Endothelial cell of umbilical vein (primary cell): ENCODE results near the gene C2orf76.
A peak's percentile ranks its signal among the peaks of the same experiment; 100 is the strongest.

ENCODE experiments used
- POLR2A ChIP-seq: IDR thresholded peaks from 2 replicates; pipeline ENCODE4 v1.6.1; 2012; ENCODE audit warnings: low read depth, mild to moderate bottlenecking, control low read depth, low read length
- TF ChIP-seq, protein P1 (sequence below): IDR thresholded peaks from 2 replicates; pipeline ENCODE4 v1.6.1; 2011; ENCODE audit not compliant: insufficient read depth, insufficient read length
- TF ChIP-seq, protein P2 (sequence below), 2 donors: IDR thresholded peaks; 1 replicate in 1 of 2; 2 replicates in 1 of 2; pipeline ENCODE4 v1.5.1; 2011; ENCODE audit warnings: low read length in 2 of 2, mild to moderate bottlenecking in 2 of 2, moderate library complexity in 2 of 2, control low read depth in 1 of 2, inconsistent platforms in 1 of 2, low read depth in 1 of 2; ENCODE audit not compliant: insufficient read depth in 1 of 2; ENCODE audit errors: extremely low read depth in 1 of 2

DNA sequence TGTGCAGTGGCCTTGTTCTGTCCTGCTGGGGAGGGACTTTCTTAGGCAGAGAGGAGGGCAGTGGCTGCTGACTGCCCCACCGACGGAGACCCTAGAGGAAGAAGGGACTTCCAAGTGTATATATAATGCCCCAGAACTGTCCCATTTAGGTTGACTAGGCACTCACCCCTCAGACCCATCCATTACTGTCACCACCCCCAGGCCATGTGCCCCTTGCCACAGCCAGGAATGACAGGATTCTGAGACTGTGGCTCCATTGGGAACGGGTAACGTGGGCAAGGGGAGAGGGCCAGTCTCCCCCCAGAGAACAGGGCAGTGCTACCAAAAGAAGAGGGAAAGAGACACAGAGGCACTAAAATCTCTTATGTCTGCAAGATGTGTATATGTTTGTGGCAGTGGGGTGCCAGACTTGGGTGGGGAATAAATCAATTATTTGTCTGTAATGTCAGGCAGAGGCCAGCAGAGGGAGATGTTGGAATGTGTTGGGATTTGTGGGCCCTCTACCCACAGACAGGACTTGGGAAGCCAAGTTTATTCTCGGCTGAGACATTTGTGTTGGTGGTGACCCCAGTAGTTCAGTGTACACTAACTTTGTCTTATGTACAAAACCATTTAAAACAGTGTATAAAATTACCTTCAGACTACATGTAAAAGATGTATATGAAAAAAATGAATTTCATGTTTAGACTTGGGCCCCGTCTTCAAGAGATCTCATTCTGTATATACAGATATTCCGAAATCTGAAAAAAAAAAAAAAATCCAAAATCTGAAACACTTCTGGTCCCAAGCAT is 41.0 kb upstream of the C2orf76 start:
- TF ChIP-seq POLR2A: no peak
- TF ChIP-seq, protein P1, sequence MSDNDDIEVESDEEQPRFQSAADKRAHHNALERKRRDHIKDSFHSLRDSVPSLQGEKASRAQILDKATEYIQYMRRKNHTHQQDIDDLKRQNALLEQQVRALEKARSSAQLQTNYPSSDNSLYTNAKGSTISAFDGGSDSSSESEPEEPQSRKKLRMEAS: no peak
- TF ChIP-seq, protein P2, sequence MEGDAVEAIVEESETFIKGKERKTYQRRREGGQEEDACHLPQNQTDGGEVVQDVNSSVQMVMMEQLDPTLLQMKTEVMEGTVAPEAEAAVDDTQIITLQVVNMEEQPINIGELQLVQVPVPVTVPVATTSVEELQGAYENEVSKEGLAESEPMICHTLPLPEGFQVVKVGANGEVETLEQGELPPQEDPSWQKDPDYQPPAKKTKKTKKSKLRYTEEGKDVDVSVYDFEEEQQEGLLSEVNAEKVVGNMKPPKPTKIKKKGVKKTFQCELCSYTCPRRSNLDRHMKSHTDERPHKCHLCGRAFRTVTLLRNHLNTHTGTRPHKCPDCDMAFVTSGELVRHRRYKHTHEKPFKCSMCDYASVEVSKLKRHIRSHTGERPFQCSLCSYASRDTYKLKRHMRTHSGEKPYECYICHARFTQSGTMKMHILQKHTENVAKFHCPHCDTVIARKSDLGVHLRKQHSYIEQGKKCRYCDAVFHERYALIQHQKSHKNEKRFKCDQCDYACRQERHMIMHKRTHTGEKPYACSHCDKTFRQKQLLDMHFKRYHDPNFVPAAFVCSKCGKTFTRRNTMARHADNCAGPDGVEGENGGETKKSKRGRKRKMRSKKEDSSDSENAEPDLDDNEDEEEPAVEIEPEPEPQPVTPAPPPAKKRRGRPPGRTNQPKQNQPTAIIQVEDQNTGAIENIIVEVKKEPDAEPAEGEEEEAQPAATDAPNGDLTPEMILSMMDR (IDR thresholded peaks at IDR 0.05; ENCODE audit: extremely low read depth in 1 of 2, insufficient read depth in 1 of 2, low read depth in 1 of 2, low read length in 2 of 2): peak; percentile 66 to 70
